HG02973 (cell line): ENCODE measurements around the gene ATP7B.
"Not testable (repeated sequence)": the region's sequence is repeated elsewhere in the genome, so short reads cannot be mapped to it uniquely, and the experiment has no call there.

Experiments used
- ATAC-seq: cut with Tn5 transposase; IDR thresholded peaks from one replicate; pipeline ENCODE4 v1.9.1; 2021; ENCODE audit warnings: moderate library complexity; ENCODE audit not compliant: unreplicated experiment

The ATP7B gene

DNA sequence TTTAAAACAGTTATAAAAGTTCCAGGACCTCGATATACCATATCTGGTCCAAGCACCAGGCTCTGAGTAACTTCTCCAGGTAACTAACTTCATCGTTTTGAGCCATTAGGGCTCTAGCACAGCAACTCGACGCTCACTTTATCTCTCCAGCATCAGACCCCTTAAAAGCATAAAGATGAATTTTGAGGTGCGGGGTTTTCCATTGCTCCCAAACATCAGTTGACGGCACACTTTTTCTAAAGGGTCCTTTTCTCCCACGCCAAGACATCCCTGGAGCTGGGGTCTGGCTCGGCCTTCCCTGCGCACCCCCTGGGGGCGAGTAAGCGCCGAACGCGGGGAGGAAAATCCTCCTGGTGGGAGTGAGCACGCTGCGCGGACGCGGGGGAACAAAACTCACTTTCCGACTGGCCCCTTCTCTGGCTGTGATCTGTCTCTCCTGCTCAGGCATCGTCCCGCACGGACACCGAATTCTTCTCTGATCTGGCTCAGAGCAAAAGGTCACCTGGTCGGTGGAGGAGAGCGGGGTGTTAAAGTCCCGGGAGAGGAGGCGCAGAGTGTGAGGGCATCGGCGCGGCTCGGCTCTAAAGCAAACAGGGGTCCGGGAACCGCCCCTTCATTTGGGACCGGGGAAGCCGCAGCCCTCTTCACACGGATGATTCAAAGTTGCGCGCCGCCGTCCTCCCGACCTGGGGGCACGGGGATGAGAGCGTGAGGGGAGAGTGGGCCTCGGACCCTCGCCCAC is at the start of gene ATP7B:
Gene ATP7B (minus strand): TSS at position 561 of the 742 bp plus-strand sequence. CDS start 113 bp downstream, at position 448.
- peak; percentile 3 for ATAC-seq

DNA sequence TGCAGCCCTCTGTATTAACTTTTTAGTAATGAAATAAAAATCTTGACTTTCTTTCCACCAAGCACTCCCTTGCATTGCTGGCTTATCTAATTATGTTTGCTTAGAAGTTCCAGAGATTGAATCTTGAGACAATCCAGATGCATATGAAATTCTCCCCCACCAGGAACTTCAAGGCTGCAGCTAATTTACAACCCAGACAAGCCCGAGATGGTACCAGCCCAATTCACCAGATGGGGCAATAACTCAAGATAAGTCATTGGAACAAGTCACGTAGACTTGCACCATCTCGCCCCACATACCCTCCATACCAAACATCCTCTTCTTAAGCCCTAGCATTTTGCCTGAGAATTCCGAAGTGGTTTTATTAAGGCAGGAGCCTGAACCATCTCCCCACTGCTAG is 42.2 kb upstream of the ATP7B start:
- ATAC-seq, result no peak

DNA sequence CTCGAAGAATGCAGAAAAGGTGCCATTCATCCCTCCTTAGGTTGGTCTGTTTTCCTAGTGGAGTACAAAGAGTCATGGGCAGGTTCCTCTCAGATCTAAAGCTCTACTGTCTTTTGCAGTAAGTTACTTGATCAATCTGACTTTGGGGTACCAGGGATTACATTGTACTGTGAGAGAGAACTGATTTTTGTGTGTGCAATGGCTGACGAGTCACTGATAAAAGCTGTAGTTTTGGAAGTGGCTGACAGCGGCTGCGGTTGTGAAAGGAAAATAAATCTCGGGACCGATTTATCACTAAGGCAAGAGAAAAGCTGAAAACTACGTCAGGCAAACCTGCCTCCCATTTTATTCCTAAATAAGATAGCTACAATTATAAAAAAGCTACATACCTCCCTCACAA is 40.1 kb upstream of the ATP7B start:
- no peak for ATAC-seq

DNA sequence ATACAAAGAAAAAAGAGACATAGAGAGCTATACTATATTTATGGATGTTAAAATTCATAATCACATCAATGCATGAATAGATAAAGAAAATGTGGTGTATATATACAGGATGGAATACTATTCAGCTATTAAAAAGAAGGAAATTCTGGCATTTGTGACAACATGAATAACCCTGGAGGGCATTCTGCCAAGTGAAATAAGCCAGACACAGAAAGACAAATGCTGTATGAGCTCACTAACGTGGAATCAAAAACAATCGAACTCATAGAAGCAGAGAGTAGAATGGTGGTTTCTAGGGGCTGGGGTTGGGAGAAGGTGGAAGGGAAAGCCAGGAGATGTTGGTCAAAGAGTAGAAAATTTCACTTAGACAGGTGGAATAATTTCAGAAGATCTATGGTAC is 37.3 kb upstream of the ATP7B start:
- ATAC-seq, result no peak

DNA sequence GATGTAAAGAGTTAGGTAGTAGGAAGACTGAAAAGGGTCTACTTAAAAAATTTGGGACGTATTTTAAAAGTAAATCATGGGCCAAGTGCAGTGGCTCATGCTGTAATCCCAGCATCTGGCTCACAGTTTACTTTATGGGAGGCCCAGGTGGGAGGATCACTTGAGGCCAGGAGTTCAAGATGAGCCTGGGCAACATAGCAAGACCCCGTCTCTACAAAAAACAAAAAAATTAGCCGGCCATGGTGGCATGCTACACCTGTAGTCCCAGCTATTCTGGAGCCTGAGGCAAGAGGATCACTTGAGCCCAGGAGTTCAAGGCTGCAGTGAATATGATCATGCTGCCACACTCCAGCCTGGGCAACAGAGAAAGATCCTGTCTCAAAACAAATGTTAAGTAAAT is 36.2 kb upstream of the ATP7B start:
- no peak for ATAC-seq

DNA sequence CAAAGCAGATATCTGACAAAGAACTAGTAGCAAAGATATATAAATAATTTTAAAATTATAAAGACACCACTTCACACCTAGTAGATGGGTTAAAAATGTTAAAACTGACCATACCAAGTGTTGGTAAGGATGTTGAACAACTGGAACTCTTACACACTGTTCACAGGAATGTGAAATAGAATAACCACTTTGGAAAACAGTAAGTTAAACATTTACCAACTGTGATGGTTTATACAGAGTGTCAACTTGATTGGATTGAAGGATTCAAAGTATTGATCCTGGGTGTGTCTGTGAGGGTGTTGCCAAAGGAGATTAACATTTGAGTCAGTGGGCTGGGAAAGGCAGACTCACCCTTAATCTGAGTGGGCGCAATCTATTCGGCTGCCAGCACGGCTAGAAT is 32.4 kb upstream of the ATP7B start:
- ATAC-seq, result no peak

DNA sequence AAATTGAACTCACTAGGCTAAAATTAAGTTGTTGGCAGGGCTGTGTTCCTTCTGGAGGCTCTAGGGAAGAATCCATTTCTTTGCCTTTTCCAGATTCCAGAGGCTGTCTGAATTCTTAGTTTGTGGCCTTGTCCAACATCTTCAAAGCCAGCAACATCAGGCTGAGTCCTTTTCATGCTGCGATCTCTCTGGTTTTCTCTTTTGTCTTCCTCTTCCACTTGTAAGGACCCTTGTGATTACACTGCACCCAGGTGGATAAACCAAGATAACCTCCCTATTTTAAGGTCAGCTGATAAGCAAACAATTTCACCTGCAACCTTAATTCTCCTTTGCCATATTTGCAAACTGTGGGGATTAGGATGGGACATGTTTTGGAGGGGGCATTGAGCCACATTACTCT is 24.8 kb upstream of the ATP7B start:
- no peak for ATAC-seq

DNA sequence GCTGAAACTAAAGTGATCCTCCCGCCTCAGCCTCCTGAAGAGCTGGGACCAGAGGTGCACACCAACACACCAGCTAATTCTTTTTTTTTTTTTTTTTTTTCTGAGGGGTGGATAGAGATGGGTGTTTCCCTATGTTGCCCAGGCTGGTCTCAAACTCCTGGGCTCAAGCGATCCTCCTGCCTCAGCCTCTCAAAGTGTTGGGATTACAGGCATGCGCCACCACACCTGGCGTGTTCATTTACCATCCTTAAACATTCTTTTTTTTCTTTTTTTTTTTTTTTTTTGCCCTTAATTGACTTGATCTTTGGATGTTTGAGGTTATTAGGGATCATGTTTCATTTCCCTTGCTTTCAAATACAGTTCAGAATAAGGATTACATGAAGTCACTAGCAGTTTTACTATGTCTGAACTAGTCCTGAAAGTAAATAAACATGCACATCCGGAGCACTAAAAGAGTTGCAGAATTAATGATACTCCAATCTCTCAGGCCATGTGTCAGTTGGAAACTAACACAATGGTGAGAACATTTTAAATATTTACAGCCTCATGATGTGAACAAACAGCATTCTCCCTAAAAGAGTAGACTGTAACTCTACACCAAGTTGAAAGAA is 23.5 kb upstream of the ATP7B start:
- ATAC-seq, result no peak

DNA sequence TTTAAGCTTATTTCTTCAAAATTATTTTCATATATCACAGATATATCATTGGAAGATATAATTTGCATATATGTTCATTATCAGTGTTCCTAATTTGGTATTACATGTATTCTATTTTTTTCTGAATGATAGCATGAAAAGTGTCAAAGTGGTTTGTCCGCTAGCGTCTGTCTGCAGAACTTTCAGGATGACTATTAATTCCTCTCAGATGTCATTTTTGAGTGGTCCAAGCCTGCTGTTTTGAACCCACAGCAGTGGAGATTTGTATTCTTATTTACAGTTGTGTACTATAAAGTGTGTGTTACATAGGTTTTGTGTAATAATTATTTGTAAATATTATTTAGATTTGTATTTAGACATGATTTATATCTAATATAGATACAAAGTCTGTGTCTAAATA is 21.8 kb upstream of the ATP7B start:
- no peak for ATAC-seq

DNA sequence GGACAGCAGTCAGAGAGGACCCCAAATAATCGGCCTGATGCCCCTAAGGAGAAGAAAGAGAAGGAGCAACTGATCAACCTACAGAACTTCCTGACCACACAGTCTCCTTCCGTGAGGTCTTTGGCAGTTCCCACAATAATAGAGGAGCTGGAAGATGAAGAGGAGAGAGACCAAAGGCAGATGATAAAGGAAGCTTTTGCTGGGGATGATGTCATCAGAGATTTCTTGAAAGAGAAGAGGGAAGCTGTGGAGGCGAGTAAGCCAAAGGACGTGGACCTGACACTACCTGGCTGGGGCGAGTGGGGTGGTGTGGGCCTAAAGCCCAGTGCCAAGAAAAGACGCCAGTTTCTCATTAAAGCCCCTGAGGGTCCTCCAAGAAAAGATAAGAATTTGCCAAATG is 19.2 kb upstream of the ATP7B start:
- not testable (repeated sequence) for ATAC-seq

DNA sequence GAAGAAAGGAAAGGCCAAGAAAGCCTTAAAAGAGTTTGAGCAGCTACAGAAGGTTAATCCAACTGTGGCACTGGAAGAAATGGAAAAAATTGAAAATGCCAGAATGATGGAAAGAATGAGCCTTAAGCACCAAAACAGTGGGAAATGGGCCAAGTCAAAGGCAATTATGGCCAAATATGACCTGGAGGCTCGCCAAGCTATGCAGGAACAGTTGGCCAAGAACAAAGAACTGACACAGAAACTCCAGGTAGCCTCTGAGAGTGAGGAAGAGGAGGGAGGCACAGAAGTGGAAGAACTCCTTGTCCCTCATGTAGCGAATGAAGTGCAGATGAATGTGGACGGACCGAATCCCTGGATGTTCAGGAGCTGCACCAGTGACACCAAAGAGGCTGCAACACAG is 18.3 kb upstream of the ATP7B start:
- no peak for ATAC-seq

DNA sequence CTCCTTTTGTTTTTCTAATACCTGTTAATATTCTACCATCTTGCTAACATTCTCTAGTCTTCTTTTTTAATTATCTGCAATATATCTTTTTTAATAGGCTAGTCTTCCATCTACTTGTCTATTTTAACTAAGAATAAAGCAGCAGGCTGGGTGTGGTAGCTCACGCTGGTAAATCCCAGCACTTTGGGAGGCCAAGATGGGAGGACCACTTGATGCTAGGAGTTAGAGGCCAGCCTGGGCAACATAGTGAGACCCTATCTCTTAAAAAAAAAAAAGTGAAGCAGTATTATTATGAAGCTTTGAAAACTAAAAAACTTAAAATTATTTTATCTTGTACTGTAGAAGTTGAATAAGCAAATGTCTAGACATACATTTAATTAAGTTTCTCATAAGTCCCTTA is 16.6 kb upstream of the ATP7B start:
- ATAC-seq, result no peak

DNA sequence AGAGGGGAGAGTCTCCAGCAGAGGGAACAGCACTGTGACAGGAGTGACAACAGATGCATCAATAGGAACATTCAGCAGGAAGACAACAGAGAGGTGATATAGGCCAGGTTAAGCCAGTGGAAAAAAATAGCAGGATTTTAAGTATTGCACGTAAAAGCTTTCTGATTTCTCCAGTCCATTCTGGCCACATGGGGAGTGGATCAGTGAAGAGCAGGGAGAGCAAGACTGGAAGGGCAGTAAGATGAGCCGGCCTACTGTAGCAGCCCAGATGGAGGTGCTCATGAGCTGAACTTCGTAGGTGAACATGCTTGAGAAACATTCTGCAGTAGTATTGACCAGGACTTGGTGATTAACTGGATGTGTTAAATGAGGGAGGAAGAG is 15.0 kb upstream of the ATP7B start:
- ATAC-seq, result no peak

DNA sequence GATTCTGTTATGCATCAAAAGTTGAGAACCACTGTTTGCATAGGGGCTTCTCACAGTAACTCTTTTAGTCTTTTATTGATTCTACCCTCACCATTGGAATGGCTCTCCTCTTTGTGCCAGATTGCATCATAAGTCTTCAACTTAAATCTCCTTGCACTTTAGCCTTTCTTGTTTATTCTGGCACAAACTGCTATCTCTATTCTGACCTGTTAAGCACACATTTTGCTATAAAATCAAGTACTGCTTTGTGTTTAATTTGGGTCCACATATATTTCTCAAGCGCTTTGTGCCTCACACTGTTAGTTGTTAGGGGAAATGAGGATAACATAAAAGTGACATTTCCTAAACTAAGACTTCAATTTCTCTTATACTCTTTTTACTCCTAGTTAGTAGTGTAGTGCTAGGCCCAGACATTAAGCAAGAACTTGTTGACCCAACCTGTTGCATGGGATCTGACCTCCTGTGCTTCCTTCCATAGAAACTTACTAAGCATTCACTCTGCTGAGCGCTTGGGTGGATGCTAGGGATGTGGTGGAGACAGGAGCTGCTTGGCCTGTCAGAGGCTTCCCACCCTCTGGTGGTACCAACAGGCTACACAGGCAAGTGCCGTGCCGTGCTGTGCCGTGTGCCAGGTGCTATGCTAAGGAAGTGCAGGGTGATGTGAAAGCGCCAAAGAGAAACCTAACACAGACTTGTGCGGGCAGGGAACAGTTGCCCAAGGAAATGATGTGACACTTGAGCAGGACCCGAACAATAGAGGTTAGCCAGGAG is 14.4 kb upstream of the ATP7B start:
- no peak for ATAC-seq

DNA sequence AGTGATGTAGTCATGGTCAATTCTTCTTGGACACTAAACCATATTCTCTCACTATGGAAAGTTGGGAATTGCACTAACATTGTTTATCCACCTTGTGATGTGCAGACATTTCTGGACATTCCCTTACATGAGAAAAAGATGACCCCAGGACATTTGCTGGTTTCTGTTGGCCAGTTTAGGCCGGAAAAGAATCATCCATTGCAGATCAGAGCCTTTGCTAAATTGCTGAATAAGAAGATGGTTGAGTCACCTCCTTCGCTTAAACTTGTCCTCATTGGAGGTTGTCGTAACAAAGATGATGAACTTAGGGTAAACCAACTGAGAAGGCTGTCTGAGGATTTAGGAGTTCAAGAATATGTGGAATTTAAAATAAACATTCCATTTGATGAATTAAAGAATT is 13.2 kb upstream of the ATP7B start, which contains the start of gene UTP14C:
Gene UTP14C (plus strand): TSS at position 211 of the 400 bp plus-strand sequence. CDS start 4,114 bp downstream, outside the sequence.
- ATAC-seq, result no peak

DNA sequence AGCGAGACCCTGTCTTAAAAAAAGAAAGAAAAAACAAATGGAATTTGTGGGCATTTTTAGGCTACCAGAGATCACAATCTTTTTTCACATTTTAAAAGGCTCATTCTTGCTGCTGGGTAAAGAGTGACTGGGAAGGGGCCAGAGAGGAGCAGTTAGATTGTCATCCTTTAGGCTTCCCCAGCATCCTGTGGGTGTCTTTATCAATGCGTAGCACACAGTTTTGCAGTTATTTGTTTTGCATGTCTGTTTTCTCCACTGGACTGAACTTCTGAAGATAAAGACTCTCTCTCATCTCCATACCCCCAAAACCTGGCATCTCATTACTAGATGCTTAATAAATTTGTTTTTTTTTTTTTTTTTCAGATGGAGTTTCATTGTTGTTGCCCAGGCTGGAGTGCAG is 11.1 kb upstream of the ATP7B start:
- ATAC-seq, result no peak

DNA sequence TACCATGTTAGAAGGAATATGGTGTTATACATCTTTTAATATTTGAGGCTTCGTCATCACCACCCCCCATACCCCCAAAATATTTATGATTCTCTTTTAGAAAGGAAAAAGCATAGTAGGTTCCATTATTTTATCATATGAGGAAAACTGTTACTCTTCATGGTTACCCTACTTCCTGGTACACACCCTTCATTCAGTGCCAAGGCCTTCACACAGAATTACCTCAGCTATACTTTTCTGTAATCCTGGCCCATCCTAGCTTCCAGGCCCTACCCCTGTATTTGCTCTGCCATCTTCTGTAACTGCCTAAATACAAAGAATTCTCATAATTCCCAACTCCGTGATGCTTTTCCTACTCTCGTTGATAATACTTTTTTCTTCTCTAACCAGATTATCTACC is 8.9 kb upstream of the ATP7B start:
- no peak for ATAC-seq

DNA sequence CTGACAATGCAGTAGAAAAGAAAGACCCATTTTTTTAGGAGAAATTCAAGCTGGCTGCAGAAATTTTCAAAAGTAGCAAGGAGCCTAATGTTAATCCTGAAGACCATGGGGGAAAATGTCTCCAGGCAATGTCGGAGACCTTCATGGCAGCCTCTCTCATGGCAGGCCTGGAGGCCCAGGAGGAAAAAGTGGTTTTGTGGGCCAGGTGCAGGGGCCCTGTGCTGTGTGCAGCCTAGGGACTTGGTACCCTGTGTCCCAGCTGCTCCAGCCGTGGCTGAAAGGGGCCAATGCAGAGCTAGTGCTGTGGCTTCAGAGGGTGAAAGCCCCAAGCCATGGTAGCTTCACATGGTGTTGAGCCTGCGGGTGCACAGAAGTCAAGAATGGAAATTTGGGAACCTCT is 5.0 kb upstream of the ATP7B start:
- no peak for ATAC-seq

DNA sequence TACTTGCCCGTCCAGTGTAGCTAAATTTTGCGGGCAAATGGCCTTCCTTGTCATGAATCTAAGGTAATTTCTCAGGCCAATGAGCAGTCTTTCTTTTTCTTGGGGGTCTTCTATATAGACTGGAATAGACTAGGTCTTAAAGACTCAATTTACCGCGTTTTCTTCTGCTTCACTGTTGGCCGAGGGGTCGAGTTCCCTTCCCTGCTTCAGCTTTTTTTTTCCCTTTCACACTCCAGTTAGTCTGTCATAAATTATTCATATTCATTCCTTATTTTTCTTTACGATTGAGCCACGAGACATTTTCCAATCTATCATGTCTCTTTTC is 1.2 kb upstream of the ATP7B start:
- ATAC-seq, result no peak

DNA sequence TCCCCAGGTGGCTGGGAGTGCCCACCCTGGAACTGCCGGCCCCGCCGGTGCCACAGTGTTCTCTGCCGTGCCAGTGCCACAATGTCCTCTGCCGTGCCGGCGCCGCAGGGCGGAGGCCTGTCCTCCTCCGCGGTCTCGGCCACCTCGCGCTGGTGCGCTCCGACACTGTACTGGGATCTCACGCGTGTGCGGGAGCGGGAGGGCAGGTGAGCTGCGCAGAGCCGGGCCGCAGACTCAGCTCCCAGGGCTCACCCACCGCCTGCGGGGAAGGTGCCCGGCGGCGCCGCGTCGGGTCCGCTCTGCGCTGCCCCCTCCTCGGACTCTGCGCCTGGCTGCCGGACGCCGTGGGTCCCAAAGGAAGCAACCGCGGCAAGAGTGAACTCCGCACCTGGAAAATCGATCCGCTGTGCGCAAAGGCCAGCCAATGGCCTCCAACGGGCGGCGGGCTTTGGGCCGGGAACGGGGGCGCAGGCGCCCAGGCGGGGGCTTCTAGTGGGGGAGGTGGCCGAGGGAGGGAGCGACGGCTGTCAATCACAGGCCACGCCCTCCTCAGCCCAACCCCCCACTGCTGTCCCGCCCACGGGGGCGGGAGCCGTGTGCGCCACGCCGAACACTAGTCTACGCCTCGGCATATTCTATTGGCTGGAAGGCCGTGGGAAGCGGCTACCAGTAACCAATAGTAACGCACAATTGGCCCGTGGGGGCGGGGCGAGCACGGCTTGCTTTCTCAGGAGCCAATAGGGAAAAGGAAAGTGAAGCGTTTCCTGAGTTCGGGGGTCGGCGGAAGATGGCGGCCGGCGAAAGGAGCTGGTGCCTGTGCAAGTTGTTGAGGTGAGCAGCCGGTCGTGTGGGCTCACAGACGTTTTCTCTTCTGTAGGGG is 622 bp upstream of the ATP7B start, which contains the start of gene ALG11:
Gene ALG11 (plus strand): TSS at position 767 of the 880 bp plus-strand sequence. CDS start 21 bp downstream, at position 788.
- ATAC-seq, result peak; percentile 99

DNA sequence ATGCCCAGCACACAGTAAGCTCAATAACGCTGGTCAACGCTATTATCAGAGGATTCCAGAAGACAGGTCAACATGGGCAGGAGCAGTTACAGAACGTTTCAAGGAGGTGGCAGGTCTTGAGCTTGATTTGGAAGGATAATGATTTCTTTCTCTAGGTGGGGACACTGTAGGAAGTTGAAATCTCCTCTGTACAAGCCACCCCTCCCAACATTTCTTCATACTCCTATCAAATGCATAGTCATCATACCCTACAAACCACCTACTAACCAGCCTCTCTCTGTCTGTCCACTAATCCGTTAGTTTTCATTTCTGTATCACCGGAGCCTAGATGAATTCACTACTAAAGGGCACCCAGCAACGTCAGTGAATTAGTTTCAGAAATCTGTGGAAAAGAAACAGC is 1.3 kb downstream of the ATP7B start:
- ATAC-seq, result no peak
